ENCODE data around the gene SLC38A3.
"Not testable (repeated sequence)": the region's sequence is repeated elsewhere in the genome, so short reads cannot be mapped to it uniquely, and the experiment has no call there.

SLC38A3 gene

GRCh38 chr3:50239649-50240048 is 34.6 kb downstream of the SLC38A3 start:
- TF ChIP-seq, protein P1, sequence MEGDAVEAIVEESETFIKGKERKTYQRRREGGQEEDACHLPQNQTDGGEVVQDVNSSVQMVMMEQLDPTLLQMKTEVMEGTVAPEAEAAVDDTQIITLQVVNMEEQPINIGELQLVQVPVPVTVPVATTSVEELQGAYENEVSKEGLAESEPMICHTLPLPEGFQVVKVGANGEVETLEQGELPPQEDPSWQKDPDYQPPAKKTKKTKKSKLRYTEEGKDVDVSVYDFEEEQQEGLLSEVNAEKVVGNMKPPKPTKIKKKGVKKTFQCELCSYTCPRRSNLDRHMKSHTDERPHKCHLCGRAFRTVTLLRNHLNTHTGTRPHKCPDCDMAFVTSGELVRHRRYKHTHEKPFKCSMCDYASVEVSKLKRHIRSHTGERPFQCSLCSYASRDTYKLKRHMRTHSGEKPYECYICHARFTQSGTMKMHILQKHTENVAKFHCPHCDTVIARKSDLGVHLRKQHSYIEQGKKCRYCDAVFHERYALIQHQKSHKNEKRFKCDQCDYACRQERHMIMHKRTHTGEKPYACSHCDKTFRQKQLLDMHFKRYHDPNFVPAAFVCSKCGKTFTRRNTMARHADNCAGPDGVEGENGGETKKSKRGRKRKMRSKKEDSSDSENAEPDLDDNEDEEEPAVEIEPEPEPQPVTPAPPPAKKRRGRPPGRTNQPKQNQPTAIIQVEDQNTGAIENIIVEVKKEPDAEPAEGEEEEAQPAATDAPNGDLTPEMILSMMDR (IDR thresholded peaks at IDR 0.05; ENCODE audit: borderline replicate concordance, control extremely low read depth, extremely low read depth, insufficient read depth, missing control alignments), result no peak
- in situ Hi-C loops (cut with MboI; ENCODE audit: low sequenced_read_pairs, unreplicated experiment), result no loop called here
- DNase-seq (ENCODE audit: low spot score), result no peak

- no peak for DNase-seq (ENCODE audit: low spot score)
- in situ Hi-C loops (cut with MboI; ENCODE audit: low sequenced_read_pairs, unreplicated experiment), result no loop called here
- TF ChIP-seq, protein P1 (IDR thresholded peaks at IDR 0.05; ENCODE audit: borderline replicate concordance, control extremely low read depth, extremely low read depth, insufficient read depth, missing control alignments), result no peak
Measured at GRCh38 chr3:50241163-50241562, 36.1 kb downstream of the SLC38A3 start.

- DNase-seq (ENCODE audit: low spot score), result no peak
- TF ChIP-seq, protein P1 (IDR thresholded peaks at IDR 0.05; ENCODE audit: borderline replicate concordance, control extremely low read depth, extremely low read depth, insufficient read depth, missing control alignments), result no peak
- in situ Hi-C loops (cut with MboI; ENCODE audit: low sequenced_read_pairs, unreplicated experiment), result no loop called here
Measured at GRCh38 chr3:50241713-50242380, 36.8 kb downstream of the SLC38A3 start.

DNA sequence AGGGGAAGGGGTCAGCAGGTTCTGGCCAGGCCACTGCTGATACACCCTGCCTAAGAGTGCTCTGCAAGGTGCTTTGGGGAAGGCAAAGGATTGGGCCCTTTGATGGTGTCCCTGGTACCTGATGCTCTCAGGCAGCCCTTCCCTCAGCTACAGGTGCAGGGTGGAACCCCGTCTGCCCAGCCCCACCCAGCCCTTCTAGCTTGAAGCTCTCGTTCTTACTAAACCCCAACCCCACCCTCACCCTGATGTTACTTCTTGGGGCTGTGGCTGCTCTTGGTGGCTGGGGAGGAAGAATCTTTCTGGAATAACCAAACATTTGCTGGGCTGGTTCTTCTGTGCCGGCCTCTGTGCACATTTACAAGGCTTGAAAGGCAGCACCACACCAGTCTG is 37.3 kb downstream of the SLC38A3 start:
- TF ChIP-seq, protein P1 (IDR thresholded peaks at IDR 0.05; ENCODE audit: borderline replicate concordance, control extremely low read depth, extremely low read depth, insufficient read depth, missing control alignments), result no peak
- in situ Hi-C loops (cut with MboI; ENCODE audit: low sequenced_read_pairs, unreplicated experiment), result no loop called here
- no peak for DNase-seq (ENCODE audit: low spot score)

DNA sequence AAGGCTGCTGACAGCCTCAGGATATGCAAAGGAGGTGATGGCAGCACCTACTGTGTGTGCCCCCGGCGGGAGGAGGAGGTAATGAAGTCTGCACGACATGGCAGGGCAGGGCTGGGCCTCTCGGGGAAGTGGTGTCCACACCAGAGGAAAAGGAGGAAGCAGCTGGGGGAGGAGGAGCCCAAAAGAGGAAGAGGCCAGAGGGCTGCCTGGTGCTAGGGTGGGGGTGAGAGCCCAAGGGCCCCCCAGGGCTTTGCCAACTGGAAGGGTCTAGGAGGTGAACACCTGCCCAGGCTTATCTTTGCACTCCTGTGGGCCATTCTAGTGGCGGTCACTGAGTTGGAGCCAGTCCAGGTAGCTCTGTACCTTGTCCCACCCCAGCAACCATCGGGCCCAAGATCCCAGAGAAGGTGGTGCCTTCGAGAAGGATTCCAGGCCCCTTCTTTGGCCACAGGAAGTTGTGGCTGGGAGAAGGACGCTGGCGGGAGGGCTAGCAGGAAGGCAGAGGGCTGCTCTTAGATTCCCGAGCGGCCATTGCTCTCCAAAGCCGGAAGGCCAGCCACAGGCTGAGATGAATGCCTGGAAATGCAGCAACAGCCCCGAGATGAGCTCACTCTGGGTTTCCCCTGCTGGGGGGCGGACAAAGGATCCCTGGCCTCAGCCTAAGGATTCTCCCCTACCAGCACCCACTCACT is 37.9 kb downstream of the SLC38A3 start:
- in situ Hi-C loops (cut with MboI; ENCODE audit: low sequenced_read_pairs, unreplicated experiment), result no loop called here
- DNase-seq (ENCODE audit: low spot score), result no peak
- TF ChIP-seq, protein P1 (IDR thresholded peaks at IDR 0.05; ENCODE audit: borderline replicate concordance, control extremely low read depth, extremely low read depth, insufficient read depth, missing control alignments), result no peak

DNA sequence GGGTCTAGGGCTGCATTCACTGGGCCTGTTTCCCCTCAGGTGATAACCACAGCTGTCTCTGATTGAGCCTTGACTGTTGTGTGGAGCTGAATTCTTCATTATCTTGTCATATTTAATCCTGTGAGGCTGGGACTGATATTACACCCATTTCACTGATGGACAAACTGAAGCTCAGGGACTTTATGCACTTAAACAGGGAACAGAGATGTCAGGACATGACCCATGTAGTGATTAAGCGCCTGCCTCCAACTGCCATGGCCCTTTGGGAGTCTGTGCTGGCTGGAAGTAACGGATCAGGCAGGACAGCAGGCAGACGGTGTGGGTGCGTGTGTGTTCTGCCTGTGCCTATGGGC is 38.4 kb downstream of the SLC38A3 start:
- no peak for DNase-seq (ENCODE audit: low spot score)
- TF ChIP-seq, protein P1 (IDR thresholded peaks at IDR 0.05; ENCODE audit: borderline replicate concordance, control extremely low read depth, extremely low read depth, insufficient read depth, missing control alignments), result no peak
- in situ Hi-C loops (cut with MboI; ENCODE audit: low sequenced_read_pairs, unreplicated experiment), result no loop called here

DNA sequence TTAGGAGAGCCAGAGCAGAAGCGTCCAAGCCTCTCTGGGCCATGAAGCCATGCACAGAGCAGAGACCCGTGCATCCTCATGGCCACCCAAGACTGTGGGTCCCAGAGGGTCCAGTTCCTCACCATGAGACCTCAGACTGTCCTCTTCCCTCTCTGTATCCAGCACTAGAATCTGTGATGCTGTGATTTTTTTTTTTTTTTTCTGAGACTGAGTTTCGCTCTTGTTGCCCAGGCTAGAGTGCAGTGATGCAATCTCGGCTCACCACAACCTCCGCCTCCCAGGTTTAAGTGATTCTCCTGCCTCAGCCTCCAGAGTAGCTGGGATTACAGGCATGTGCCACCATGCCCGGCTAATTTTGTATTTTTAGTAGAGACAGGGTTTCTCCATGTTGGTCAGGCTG is 39.7 kb downstream of the SLC38A3 start:
- DNase-seq (ENCODE audit: low spot score); in situ Hi-C loops (cut with MboI; ENCODE audit: low sequenced_read_pairs, unreplicated experiment): not testable (repeated sequence)
